GM23248 (cell line): ENCODE results near the gene SLC35E2B.

Experiments used
- EZH2 ChIP-seq: fragments of 200-600 bp; sonication (generic); IDR thresholded peaks from 2 replicates; pipeline ENCODE4 v1.6.1; 2018; ENCODE audit warnings: antibody characterized with exemption, mild to moderate bottlenecking; ENCODE audit not compliant: insufficient read depth, poor library complexity, severe bottlenecking
- EZH2phosphoT487 ChIP-seq: fragments of 200-600 bp; sonication (generic); IDR thresholded peaks from 2 replicates; pipeline ENCODE4 v1.6.1; 2018; ENCODE audit warnings: antibody characterized with exemption, moderate library complexity, mild to moderate bottlenecking, low read depth; ENCODE audit not compliant: insufficient read depth

DNA sequence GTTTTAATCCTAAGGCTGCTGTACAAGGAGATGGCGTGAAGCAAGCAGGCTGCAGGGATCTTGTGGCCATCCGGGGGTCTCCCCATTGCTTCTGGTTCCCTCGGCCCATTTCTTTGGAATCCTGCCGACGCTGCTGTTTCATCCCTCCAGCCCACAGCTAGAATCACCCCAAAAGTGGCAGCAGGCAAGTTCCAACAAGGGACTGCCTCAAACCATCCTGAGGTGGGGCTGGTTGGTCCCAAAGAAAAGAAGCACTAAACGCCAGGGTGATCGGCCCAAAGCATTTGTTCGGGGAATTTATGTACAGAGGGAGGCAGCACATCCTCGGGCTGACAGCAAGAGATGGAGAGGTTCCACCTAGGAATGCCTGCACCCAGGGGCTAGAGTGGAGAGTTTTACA is 81.8 kb downstream of the SLC35E2B start:
- TF ChIP-seq EZH2 (no peak), EZH2phosphoT487 (no peak)
